ENCODE data around the gene HYAL2. TPM values are rescaled to one million over a fixed set of nuclear protein-coding genes. Genes with fewer than 3 reads are reported as not detected.

HYAL2 gene
- total RNA-seq, 1 experiment from 2014 or later: 30.1 TPM

DNA sequence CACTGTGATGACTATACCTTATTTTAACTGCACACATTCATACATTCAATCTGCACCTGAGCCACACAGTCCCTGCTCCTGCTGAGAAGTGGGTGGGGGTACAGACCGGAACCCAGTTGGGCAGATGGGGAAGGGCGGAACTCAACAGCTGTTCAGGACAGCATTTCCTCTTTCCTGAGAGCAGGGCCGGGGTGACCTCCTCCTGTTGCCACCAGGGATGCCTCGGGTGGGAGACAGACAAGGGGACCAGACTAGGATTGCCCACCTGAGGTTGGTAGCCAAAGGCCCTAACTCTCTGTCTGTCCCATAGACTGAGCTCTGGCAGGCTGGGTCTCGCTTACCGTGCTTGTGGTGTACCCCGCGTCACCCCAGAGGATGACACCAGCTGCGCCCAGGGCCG lies 3.9 kb downstream of the HYAL2 start:
- H3K4me1 ChIP-seq: peaks cover 25% of the 10 kb centered on the region
- Mint-ChIP-seq H3K27ac (ENCODE audit: unreplicated experiment) (no peak overlapping the region), H3K27me3 (ENCODE audit: insufficient read depth, unreplicated experiment) (no peaks in the 10 kb centered on the region), H3K4me1 (ENCODE audit: low read depth, unreplicated experiment) (peaks cover 17% of the 10 kb centered on the region), H3K36me3 (ENCODE audit: insufficient read depth, unreplicated experiment) (peaks cover 46% of the 10 kb centered on the region), H3K4me3 (ENCODE audit: unreplicated experiment) (no peak overlapping the region), H3K9me3 (ENCODE audit: unreplicated experiment) (no peaks in the 10 kb centered on the region)
- DNase-seq: no peak
- TF ChIP-seq CTCF (IDR thresholded peaks at IDR 0.05; ENCODE audit: insufficient read depth in 1 of 2, low read depth in 1 of 2, low read length in 1 of 2, severe bottlenecking in 1 of 2, unreplicated experiment in 1 of 2): no peak
- ChIA-PET POLR2A (no interaction called here), CTCF (no interaction called here)
- H3K27me3 ChIP-seq (replicated peaks; ENCODE audit: control insufficient read depth, insufficient read depth, low read length): no peaks in the 10 kb centered on the region
- no peaks in the 10 kb centered on the region for H3K9me3 ChIP-seq
- intact Hi-C loops (cut with micrococcal nuclease; ENCODE audit: unreplicated experiment): no loop called here
- H3K4me3 ChIP-seq (ENCODE audit: low read depth, low read length): no peak overlapping the region
- peaks cover 4% of the 10 kb centered on the region for H3K36me3 ChIP-seq (ENCODE audit: control insufficient read depth, insufficient read depth, low read length)
- BruUV-seq (replicated peaks): no TSS peak

DNA sequence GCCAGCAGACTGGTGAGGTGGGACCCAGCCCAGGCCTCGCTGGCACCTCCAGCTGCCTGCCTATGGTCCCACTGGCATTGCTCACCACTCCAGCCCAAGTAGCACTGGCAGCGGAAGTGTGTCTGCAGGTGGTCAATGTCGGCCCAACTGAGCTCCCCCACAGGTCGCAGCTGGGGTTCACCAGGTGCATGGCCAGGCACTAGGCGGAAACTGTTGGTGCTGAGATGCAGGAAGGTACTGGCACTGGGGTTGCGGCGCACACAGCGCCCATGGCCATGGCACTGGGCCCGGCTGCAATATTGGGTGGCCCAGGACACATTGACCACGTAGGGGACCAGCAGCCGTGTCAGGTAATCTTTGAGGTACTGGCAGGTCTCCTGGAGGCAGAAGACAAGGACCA lies 4.4 kb downstream of the HYAL2 start:
- Mint-ChIP-seq H3K4me1 (ENCODE audit: low read depth, unreplicated experiment) (peaks cover 17% of the 10 kb centered on the region), H3K27ac (ENCODE audit: unreplicated experiment) (no peak overlapping the region), H3K36me3 (ENCODE audit: insufficient read depth, unreplicated experiment) (peaks cover 47% of the 10 kb centered on the region), H3K27me3 (ENCODE audit: insufficient read depth, unreplicated experiment) (no peaks in the 10 kb centered on the region), H3K4me3 (ENCODE audit: unreplicated experiment) (no peak overlapping the region), H3K9me3 (ENCODE audit: unreplicated experiment) (no peaks in the 10 kb centered on the region)
- intact Hi-C loops (cut with micrococcal nuclease; ENCODE audit: unreplicated experiment): no loop called here
- TF ChIP-seq CTCF (IDR thresholded peaks at IDR 0.05; ENCODE audit: insufficient read depth in 1 of 2, low read depth in 1 of 2, low read length in 1 of 2, severe bottlenecking in 1 of 2, unreplicated experiment in 1 of 2): no peak
- H3K4me3 ChIP-seq (ENCODE audit: low read depth, low read length): no peak overlapping the region
- peaks cover 4% of the 10 kb centered on the region for H3K36me3 ChIP-seq (ENCODE audit: control insufficient read depth, insufficient read depth, low read length)
- H3K9me3 ChIP-seq: no peaks in the 10 kb centered on the region
- CTCF ChIA-PET: no interaction called here
- no peaks in the 10 kb centered on the region for H3K27me3 ChIP-seq (replicated peaks; ENCODE audit: control insufficient read depth, insufficient read depth, low read length)
- POLR2A ChIA-PET: no interaction called here
- H3K4me1 ChIP-seq: peaks cover 25% of the 10 kb centered on the region
- no peak for DNase-seq
- BruUV-seq (replicated peaks): no TSS peak

GRCh38 chr3:50317300-50317699 lies 5.2 kb downstream of the HYAL2 start:
- peaks cover 4% of the 10 kb centered on the region for H3K36me3 ChIP-seq (ENCODE audit: control insufficient read depth, insufficient read depth, low read length)
- BruUV-seq (replicated peaks): no TSS peak
- no peaks in the 10 kb centered on the region for H3K9me3 ChIP-seq
- POLR2A ChIA-PET: interaction anchor here (1.0 kb wide), 1 partner anchor 20 kb away, joined by 4 read pairs; no protein-coding TSS in a partner anchor
- Mint-ChIP-seq H3K27ac (ENCODE audit: unreplicated experiment) (peak overlapping the region; percentile 82), H3K4me1 (ENCODE audit: low read depth, unreplicated experiment) (peaks cover 17% of the 10 kb centered on the region), H3K36me3 (ENCODE audit: insufficient read depth, unreplicated experiment) (peaks cover 47% of the 10 kb centered on the region), H3K4me3 (ENCODE audit: unreplicated experiment) (no peak overlapping the region), H3K27me3 (ENCODE audit: insufficient read depth, unreplicated experiment) (no peaks in the 10 kb centered on the region), H3K9me3 (ENCODE audit: unreplicated experiment) (no peaks in the 10 kb centered on the region)
- H3K4me3 ChIP-seq (ENCODE audit: low read depth, low read length): no peak overlapping the region
- CTCF ChIA-PET: no interaction called here
- intact Hi-C loops (cut with micrococcal nuclease; ENCODE audit: unreplicated experiment): no loop called here
- DNase-seq: no peak
- H3K27me3 ChIP-seq (replicated peaks; ENCODE audit: control insufficient read depth, insufficient read depth, low read length): no peaks in the 10 kb centered on the region
- peaks cover 23% of the 10 kb centered on the region for H3K4me1 ChIP-seq
- TF ChIP-seq CTCF (IDR thresholded peaks at IDR 0.05; ENCODE audit: insufficient read depth in 1 of 2, low read depth in 1 of 2, low read length in 1 of 2, severe bottlenecking in 1 of 2, unreplicated experiment in 1 of 2): no peak

Data from Caco-2 (cell line).